HG02798 (cell line): Measurements from ENCODE around the gene PPP1R15A.
"Not testable (repeated sequence)": the region's sequence is repeated elsewhere in the genome, so short reads cannot be mapped to it uniquely, and the experiment has no call there.

ENCODE experiments used
- ATAC-seq: cut with Tn5 transposase; IDR thresholded peaks from one replicate; pipeline ENCODE4 v1.9.1; 2021; ENCODE audit warnings: mild to moderate bottlenecking; ENCODE audit not compliant: unreplicated experiment, poor library complexity

The PPP1R15A gene

DNA sequence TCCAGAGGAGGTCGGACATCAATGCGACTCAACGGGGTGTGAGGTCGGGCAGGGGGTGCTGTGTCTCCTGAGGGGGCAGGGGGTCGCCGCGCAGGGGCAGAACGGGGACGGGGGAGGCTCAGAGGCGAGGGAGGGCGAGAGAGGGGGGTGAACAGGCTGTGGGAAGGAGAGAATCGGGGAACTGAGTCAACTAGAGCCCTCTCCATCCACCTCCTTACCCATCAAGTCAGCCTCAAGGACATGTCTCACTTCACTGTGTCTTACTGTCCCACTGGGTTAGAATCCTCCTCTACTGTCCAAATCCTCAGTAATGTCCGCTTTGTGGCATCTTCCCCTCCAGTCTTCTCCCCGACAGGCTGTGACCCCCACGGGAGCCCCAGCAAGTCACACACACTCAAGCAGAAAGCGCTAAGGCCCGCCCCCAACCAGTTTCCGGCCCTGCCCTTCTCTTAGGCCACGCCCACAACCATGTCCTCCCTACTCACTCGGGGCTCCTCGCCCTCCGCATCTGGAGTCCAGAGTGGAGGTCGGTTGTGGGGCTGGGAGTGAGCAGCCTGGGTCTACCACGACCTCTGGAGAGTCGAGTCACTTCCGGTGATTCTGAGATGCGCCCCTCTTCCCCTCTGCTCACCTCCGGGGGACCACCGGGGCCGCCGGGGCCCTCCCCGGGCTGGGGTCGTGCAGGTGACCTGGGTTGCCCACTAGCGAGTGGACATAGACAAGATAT lies 13.1 kb upstream of the PPP1R15A start:
- no peak for ATAC-seq

DNA sequence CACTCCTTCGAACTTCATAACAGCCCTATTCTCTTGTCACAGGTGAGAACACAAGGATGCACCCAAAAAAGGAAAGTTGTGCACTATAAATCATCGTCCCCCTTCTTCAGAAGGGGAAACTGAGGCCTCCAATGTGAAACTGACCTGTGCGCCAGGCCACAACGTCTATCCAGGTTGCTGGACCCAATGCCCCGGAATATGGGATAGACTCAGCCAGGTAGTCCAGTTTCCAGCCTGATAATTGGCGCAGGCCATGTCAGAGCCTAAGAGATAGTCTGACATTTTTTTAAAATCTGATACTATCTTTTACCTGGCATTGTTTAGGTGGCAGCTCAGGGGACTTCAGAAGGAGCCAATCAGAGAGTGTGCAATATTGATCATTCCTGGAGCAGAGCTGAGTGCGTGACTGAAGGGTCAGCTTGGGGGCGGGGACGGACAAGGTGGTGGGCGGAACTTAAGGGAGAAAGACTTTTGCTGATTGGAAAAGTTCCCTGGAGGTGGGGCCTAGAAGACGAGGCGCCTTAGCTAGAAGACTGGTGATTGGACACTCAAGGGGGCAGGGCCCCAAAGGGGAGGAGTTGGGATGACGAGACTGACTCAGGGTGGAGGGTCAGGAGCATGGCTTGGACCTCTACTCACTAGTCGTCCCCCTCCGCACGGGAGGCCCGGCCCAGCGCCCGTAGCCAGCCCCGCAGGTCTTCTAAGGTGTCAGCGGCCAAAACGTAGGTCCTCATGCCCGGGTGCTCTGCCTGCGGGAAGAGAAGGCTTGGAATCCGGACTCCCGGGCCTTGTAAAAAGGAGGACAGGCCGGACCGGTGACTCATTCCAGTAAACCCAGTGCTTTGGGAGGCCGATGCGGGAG lies 12.3 kb upstream of the PPP1R15A start:
- ATAC-seq = no peak

DNA sequence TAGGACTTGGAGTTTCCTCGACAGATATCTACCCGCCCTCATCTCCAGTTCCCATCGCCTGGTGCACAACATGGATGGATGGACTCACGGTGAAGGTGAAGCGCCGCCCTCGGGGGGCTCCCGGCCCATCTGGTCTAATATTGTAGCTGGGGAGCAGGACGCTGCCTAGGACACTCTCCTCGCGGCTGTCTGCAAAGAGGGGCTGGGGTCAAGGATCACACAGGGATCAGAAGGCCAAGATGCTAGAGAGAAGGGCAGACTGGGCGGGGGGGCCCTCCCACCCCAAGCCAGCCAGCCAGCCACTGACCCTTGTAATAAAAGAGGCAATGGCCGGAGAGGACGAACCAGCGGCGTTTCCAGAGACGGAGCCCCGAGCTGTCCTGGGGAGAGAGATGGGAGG lies 10.9 kb upstream of the PPP1R15A start:
- no peak for ATAC-seq

DNA sequence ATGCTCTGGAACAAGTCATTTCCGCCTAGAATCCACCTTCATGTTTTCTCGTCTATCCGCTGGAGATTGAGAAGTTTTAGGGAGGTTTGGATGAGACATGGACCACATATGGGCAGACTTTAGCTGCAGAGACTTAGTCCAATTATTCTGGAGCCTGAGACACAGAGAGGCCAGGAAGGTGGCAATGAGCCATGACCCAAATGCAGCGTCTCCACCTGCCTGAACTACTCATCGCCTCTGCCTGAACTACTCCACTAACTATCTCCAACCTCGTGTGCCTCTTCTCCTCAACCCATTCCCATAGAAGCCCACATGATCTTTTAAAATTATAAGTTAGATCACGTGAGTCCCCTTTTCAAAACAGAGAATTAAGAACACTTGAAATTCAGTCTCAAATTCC lies 9.4 kb upstream of the PPP1R15A start:
- no peak for ATAC-seq

DNA sequence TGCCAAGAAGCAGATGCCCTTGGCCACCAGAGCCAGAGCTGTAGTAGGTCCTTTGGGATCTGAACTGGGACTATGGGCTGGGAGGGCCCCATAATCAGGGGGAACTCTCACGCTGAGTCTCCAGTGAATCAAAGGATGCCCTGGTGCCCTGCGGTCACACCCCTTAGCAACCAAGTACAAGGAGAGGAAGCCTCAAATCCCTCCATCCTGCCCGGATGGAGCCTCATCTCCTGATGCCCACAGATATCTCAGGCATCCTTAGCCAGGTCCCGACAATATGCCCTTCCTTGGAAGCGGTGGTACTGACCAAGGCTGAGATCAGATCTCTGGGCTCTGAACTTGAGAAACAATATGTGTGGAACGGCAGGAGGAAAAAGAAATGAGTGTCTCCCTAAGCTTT lies 5.5 kb upstream of the PPP1R15A start:
- no peak for ATAC-seq

DNA sequence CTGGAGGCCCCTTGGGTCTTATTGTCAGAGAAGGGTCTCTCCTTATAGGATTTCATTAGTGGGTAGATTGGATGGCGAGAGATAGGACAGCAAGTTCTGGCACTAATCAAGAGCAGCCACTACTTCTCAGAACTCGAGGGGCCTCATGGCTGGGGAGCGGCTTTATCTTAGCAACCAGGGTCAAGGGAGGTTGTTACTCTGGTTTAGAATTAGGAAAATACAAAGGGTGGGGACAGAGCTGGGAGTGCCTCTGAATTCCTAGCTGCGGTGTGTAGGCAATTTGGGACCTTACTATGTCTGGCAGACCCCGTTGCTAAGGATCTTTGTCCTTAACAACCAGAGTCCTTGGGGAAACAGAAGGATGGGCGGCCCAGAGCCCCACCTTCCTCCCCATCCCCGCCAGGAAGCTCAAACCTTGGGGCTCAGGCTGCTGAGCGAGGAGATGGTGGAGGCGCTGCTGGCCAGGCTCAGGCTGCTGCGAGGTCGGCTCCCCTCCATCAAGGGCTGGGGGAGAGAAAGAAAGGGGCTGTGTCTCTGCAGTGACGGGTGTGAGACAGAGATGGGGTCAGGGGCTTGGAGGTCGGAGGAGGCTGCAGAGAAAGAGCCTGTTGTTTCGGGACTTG lies 5.0 kb upstream of the PPP1R15A start:
- no peak for ATAC-seq

DNA sequence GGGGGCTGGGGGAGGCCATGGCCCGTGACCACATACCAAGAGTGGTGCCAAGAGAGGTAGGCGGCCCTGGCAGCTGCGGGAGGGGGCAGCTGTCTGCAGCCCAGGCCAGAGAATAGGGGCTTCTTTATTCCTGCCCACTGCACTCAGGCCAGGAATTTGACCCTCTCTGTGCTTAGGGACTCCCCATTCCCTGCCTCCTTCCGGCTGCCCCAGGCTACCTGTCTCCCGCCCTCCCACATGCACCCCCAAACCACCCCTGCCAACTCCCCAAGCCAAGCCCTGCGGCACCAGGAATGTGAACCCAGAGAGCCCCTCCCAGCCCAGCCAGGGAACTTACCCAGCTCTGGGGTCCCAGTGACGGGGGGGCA lies 4.5 kb upstream of the PPP1R15A start:
- no peak for ATAC-seq

DNA sequence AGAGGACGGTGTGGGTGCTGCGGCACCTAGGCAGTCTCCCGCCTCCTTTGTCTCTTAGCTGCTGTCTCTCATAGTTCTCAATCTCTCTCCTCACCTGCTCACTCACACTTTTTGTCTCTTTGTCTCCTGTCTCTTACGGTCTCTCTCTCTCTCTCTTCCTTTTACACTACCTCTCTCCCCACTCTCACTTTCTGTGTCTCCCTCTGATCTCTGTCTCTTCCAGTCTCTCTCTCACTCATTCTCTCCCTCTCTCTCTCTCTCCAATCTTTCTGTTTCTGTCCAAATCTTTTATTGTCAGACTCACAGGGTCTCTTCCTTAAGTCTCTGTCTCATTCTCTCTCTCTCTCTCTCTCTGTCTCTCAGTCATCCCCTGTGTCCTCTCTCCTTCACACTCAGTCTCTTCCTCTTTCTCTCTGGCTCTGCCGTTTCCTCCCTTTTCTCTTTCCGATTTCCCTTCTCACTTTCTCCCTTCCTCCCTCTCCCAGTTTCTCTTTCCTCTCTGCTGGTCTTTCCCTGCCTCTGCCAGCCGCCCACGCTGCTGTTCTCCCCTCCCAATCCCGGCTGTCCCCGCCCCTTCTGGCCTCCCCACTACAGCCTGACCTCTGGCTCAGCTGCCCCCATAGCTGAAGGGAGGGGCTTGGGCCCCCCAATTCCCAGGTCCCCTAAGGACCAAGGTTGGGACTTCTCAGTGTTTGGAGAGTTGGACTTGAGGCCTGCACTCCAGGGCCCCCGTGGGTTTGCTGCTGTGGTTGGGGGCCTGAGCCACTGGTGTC lies 3.9 kb upstream of the PPP1R15A start, which contains the start of gene PLEKHA4:
Gene PLEKHA4 (minus strand): TSS at position 504 of the 773 bp plus-strand sequence. CDS start 997 bp downstream, outside the sequence.
- ATAC-seq = no peak

DNA sequence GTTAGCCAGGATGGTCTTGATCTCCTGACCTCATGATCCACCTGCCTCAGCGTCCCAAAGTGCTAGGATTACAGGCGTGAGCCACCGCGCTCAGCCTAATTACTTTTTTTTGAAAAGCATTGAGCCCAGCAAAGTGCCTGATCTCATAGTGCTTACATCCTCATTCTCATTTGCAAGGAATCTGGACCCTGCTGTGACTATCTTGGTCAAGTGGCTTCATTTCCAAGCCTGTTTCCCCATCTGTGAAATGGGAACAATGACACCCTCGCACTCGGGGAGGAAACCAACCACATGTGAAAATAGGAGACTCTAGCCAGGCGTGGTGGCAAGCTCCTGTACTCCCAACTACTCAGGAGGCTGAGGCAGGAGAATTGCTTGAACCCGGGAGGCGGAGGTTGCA lies 2.2 kb upstream of the PPP1R15A start:
- no peak for ATAC-seq

DNA sequence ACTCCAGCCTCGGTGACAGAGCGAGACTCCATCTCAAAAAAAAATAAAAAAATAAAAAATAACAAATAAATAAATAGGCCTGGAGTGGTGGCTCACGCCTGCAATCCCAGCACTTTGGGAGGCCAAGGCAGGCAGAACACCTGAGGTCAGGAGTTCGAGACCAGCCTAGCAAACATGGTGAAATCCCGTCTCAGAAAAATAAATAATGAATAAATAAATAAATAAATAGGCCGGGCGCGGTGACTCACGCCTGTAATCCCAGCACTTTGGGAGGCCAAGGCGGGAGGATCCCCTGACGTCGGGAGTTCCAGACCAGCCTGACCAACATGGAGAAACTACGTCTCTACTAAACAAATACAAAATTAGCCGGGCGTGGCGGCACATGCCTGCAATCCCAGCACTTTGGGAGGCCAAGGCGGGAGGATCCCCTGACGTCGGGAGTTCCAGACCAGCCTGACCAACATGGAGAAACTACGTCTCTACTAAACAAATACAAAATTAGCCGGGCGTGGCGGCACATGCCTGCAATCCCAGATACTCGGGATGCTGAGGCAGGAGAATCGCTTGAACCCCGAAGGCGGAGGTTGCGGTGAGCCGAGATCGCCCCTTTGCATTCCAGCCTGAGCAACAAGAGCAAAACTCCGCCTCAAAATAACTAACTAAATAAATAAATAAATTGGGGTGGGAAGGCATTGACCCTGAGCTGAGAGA lies 595 bp upstream of the PPP1R15A start:
- not testable (repeated sequence) for ATAC-seq

DNA sequence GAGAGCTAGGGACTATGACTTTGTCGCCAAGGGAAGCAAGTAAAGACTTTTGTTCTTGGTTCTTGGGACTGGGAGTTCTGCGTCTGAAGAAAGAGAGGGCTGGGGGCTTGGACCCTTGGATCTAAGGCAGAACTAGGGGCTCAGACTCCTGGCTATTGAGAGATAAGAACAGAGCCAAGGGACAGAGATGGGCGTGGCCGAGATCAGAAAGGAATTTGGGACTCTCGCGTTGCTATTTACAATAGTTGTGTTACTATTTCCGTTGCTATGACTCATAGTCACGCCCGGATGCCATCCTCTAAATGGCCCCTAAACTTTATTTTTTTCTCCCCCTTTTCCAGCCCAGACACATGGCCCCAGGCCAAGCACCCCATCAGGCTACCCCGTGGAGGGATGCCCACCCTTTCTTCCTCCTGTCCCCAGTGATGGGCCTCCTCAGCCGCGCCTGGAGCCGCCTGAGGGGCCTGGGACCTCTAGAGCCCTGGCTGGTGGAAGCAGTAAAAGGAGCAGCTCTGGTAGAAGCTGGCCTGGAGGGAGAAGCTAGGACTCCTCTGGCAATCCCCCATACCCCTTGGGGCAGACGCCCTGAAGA lies 759 bp downstream of the PPP1R15A start:
- ATAC-seq = peak; percentile 22

DNA sequence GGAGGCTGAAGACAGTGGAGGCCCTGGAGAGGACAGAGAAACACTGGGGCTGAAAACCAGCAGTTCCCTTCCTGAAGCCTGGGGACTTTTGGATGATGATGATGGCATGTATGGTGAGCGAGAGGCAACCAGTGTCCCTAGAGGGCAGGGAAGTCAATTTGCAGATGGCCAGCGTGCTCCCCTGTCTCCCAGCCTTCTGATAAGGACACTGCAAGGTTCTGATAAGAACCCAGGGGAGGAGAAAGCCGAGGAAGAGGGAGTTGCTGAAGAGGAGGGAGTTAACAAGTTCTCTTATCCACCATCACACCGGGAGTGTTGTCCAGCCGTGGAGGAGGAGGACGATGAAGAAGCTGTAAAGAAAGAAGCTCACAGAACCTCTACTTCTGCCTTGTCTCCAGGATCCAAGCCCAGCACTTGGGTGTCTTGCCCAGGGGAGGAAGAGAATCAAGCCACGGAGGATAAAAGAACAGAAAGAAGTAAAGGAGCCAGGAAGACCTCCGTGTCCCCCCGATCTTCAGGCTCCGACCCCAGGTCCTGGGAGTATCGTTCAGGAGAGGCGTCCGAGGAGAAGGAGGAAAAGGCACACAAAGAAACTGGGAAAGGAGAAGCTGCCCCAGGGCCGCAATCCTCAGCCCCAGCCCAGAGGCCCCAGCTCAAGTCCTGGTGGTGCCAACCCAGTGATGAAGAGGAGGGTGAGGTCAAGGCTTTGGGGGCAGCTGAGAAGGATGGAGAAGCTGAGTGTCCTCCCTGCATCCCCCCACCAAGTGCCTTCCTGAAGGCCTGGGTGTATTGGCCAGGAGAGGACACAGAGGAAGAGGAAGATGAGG lies 1.5 kb downstream of the PPP1R15A start:
- ATAC-seq = no peak

DNA sequence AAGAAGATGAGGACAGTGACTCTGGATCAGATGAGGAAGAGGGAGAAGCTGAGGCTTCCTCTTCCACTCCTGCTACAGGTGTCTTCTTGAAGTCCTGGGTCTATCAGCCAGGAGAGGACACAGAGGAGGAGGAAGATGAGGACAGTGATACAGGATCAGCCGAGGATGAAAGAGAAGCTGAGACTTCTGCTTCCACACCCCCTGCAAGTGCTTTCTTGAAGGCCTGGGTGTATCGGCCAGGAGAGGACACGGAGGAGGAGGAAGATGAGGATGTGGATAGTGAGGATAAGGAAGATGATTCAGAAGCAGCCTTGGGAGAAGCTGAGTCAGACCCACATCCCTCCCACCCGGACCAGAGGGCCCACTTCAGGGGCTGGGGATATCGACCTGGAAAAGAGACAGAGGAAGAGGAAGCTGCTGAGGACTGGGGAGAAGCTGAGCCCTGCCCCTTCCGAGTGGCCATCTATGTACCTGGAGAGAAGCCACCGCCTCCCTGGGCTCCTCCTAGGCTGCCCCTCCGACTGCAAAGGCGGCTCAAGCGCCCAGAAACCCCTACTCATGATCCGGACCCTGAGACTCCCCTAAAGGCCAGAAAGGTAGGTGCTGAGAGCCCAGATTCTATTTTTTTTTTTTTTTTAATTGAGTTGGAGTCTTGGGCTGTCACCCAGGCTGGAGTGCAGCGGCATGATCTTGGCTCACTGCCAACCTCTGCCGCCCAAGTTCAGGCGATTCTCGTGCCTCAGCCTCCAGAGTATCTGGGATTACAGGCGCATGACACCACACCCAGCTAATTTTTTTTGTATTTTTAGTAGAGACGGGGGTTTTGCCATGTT lies 2.3 kb downstream of the PPP1R15A start:
- no peak for ATAC-seq

DNA sequence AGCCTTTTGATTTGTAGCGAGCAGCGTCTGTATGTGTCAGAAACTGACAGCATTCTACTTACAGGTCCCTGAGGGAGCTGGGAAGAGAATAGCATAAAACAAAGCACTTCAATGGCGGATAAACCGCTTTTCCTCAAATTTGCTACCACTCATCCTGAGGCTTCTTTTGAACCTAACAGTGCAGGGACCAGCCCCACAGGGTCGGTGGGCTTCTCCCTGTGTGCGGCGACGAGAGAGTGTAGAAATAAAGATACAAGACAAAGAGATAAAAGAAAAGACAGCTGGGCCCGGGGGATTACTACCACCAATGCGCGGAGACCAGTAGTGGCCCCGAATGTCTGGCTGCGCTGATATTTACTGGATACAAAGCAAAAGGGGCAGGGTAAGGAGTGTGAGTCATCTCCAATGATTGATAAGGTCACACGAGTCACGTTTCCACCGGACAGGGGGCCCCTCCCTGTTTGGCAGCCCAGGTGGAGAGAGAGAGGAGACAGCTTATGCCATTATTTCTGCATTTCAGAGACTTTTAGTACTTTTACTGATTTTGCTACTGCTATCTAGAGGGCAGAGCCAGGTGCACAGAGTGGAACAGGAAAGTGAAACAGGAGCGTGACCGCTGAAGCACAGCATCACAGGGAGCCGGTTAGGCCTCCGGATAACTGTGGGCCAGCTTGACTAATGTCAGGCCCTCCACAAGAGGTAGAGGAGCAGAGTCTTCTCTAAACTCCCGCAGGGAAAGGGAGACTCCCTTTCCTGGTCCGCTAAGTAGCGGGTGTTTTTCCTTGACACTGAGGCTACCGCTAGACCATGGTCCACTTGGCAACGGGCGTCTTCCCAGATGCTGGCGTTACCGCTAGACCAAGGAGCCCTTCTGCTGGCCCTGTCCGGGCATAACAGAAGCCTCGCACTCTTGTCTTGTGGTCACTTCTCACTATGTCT lies 4.1 kb downstream of the PPP1R15A start:
- ATAC-seq = not testable (repeated sequence)

DNA sequence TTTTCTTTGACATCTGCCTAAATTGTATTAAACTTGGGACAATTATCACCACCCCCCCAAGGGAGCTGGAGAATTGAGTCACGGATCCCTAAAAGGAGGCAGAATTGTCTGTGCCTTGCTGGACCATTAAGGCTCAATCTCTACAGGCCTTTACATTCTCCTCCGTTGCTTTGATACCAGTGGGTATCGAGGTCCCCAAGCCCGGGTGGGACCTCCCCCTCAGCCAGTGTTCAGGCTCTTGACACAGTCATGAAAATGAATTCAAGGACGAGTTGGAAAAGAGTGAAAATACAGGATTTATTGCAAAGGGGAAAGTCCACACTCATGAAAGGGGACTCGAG lies 5.6 kb downstream of the PPP1R15A start:
- ATAC-seq = no peak

DNA sequence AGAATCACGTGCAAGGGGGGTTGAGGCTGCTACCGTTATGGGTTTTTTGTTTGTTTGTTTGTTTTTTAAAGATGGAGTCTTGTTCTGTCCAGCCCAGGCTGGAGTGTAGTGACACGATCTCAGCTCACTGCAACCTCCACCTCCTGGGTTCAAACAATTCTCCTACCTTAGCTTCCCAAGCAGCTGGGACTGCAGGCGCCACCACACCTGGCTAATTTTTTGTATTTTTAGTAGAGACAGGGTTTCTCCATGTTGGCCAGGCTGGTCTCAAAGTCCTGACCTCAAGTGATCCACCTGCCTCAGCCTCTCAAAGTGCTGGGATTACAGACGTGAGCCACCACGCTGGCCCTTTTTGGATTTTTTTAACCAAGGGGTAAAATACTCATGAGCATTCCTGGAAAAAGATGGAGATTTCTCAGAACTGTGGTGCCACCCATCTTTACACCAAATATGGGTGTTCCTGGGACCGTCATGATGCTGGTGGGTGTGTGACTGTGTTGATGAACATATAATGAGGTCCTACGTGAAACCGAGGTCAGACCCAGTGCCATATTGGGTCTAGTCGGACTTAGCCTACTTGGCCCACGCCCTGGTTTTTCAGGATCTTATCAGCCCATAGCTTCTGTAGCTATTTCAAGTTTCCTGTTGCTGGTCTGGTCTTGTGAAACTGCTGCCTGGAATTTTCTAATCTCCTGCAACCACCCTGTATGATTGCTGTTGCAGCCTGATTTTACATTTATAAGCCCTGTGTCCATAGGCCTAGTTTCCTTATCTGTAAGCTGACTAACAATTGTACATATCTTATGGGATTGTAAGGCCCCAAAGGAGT lies 6.2 kb downstream of the PPP1R15A start:
- ATAC-seq = no peak
